SK-N-MC (cell line): ENCODE results near the gene RRM2.

Experiments
- EZH2 ChIP-seq: fragments of 200-600 bp; sonication (generic); IDR thresholded peaks from one replicate; pipeline ENCODE4 v1.6.1; 2017; ENCODE audit warnings: antibody characterized with exemption
- FOXP2 ChIP-seq: optimal IDR thresholded peaks from 2 replicates; pipeline ENCODE3; 2011; ENCODE audit warnings: mild to moderate bottlenecking, moderate library complexity; ENCODE audit not compliant: insufficient read depth; ENCODE audit errors: extremely low read length, control extremely low read depth
- POLR2AphosphoS5 ChIP-seq: IDR thresholded peaks from 2 replicates; pipeline ENCODE4 v1.6.1; 2012; ENCODE audit warnings: mild to moderate bottlenecking, low read depth, low read length, borderline replicate concordance

- TF ChIP-seq POLR2AphosphoS5: no peak
- no peak for TF ChIP-seq EZH2
- no peak for TF ChIP-seq FOXP2
Measured at GRCh38 chr2:10075571-10076209, 46.8 kb upstream of the RRM2 start.
